GM19324 (cell line): ENCODE data around the gene CABP2.
A peak's percentile ranks its signal among the peaks of the same experiment; 100 is the strongest.

Source experiments
- ATAC-seq: cut with Tn5 transposase; IDR thresholded peaks from one replicate; pipeline ENCODE4 v1.9.1; 2021; ENCODE audit warnings: mild to moderate bottlenecking, moderate library complexity; ENCODE audit not compliant: unreplicated experiment, low FRiP score

CABP2 gene

GRCh38 chr11:67508486-67509121 lies 14.6 kb downstream of the CABP2 start:
- peak; percentile 42 for ATAC-seq

DNA sequence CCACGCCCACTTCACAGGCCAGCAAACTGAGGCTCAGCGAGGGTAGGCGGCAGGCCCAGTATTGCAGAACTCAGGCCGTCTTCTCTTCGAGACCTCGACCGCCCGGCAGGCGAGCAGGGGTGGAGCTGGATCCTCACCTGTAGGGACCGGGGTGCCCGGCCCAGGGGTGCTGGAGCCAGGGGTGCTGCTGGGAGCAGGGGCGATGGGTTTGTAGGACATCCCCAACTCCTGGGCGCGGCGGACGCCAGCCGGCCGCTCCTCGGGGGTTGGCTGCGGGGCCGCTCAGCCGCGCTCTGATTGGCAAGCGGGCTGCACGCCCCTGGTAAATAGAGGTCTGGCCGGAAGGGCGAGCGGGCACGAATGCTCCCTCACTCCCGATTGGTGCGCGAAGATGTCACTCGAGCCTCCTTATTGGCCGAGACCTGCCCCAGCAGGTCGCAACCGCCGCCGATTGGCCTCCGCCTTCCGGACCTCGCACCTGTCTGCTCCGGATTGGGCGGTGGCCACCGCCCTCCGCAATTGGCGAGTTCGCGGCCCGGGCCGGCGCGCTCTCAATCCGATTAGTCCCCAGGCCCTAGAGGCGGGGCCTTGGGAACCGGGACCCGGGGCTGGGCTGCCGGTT lies 15.3 kb downstream of the CABP2 start, which contains the start of gene CDK2AP2:
Gene CDK2AP2 (minus strand): TSS at position 299 of the 622 bp plus-strand sequence. CDS start 80 bp downstream, at position 219.
- ATAC-seq, result peak; percentile 84

DNA sequence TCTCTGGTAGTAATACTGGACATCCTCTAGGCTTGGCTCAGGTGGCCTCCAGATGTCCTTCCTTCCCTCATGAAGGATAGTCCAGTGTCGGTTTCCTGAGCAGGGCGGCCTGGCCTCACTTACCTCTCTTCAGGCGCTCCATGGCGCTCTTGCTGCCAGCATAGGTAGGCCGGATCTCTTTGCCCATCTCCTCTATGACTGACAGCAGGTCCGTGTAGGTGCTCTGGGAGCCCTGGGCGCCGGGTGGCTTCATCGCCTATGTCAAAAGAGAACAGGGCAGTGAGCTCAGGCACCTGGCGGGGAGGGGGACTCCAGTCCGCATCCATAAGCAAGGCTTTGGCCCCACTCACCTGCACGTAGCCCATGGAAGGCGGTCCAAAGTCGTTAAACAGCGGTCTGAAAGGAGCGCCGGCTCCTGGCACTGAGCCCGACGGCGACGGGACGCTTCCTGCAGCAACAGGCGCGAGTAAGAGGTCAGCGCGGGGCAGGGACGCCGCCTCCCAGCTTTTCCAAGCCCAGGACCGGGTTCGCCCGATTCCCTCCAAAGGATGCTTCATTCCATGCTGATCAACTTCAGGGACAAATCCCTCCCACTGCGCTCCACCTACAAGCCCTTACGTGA lies 15.9 kb downstream of the CABP2 start:
- ATAC-seq, result no peak

GRCh38 chr11:67506426-67507051 lies 16.7 kb downstream of the CABP2 start:
- ATAC-seq, result no peak

- no peak for ATAC-seq
Observed at GRCh38 chr11:67505605-67506396, 17.4 kb downstream of the CABP2 start.

DNA sequence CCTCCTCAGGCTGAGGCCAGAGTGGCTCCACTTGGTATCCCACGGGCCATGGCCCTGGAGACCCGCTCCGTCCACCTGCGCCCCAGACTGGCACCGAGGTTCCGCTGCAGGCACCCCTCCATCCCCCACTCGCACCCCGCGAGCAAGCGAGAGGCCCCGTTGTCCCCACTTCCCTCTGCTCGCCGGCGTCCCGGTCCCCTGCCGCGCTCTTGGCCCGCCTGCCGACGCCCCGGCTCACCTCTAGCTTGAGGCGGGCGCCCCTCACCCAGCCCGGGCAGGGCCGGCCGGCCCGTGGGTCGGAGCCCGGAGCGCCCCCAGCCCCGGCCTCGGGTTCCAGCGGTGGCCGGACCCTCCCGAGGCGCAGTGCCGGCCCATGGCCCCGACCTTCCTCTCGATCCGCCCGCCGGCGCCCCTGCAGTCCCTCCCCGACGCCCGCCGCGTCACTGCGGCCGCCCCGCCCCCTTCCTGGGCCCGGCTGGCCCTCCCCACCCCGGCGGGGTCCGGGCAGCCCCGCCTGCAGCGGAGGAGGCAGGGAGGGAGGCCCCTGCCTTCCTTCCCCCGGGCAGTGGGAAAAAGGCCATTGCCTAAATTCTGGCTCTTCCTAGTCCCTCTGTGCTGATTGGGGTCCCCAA lies 18.2 kb downstream of the CABP2 start, which contains the start of gene PITPNM1:
Gene PITPNM1 (minus strand): TSS at position 414 of the 632 bp plus-strand sequence. CDS start 1,183 bp downstream, outside the sequence.
- ATAC-seq, result no peak

DNA sequence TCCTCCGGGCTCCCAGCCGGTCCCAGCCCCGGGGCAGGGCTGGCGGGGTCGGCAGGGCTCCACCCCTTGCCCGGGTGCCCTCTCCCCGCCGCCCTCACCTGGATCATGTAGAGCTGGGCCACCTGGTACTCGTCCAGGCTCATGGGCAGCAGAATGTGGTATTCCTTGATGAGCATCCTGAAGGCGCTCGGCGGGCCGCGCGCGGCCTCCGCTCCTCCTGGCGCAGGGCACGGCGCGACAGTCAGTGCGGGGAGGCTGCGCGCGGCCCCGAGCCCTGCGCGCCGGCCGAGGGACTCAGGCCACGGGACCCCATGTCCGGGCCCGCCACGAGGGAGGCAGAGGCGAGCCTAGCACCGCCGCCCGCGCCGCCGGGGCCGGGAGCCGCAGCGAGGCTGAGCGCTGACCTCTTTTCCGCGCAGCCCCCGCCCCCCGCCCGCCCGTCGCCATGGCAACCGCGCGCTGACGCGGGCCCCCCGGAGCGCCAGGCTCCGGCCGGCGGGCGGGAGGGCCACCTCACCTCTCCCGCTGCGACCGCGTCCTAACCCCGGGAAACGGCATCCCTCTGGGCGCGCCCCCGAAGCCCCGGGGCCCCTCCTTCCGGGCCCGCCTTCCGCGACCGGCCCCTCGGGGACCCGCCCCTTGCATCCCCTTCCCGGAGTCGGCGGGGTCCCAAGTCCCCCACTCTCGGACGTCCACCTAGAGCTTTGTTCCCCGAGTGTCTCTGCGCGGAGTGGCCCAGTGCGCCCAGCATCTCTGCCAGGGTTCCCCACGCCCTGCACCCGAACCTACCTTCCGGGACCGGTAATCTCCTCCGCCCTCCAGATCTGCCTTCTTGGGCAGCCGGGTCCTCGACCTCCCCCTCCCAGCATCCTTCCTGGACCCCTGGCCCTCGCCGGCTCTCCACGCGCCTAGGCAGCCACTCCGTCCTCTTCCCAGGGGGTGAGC lies 19.0 kb downstream of the CABP2 start:
- no peak for ATAC-seq

- no peak for ATAC-seq
Observed at GRCh38 chr11:67503119-67504004, 19.9 kb downstream of the CABP2 start.

GRCh38 chr11:67502328-67502979 lies 20.8 kb downstream of the CABP2 start:
- ATAC-seq, result no peak

GRCh38 chr11:67501854-67502253 lies 21.4 kb downstream of the CABP2 start:
- ATAC-seq, result no peak

GRCh38 chr11:67500831-67501715 lies 22.2 kb downstream of the CABP2 start:
- no peak for ATAC-seq

DNA sequence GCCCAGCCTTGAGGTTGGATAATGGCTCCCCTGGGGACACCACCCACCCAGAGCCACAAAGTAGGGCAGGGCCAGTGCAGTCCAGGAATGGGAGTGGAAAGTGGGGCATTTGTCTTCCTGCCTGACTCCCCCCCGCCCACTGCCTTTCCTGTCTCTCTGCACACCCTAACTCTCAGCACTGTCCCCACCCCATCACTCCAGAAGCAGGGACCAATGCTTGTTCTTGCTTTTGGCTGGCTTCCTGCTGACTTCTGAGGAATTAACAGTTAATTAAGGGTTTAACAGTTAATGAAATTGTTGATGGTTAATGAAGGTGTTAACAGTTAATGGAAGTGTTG lies 22.8 kb downstream of the CABP2 start:
- ATAC-seq, result no peak

GRCh38 chr11:67499808-67500483 lies 23.3 kb downstream of the CABP2 start:
- no peak for ATAC-seq

DNA sequence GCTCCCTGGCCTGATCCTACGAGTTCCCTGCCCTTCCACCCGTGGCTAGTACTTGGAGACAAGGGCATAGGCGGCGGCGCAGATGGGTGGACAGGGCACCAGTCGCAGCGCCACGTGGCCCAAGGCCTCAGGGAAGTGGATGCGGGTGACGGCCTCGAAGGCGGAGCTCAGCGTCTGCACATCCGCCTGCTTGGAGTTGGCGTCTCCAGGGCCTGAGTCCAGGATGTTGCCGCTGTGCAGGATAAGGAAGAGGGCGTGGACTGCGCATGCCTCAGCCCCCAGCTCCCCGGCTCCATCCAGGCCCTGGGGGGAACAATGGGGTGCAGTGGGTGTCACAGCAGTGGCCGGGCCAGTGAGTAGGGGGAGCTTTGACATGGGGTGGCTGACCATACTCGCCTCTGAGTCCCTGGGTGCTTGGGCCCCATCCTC lies 24.7 kb downstream of the CABP2 start:
- ATAC-seq, result no peak

- no peak for ATAC-seq
Observed at GRCh38 chr11:67497656-67498291, 25.5 kb downstream of the CABP2 start.
